Fibroblast of mammary gland (primary cell): Measurements from ENCODE around the gene SLC25A26.
"Not testable (repeated sequence)": the region's sequence is repeated elsewhere in the genome, so short reads cannot be mapped to it uniquely, and the experiment has no call there.

ENCODE experiments used
- DNase-seq: peaks from one replicate; pipeline ENCODE4 v3.0.0-alpha.2; 2010; ENCODE audit warnings: low read depth
- H3K4me3 ChIP-seq: 2 replicates; pipeline ENCODE4 v1.5.1; 2011; ENCODE audit warnings: low read depth, mild to moderate bottlenecking, low read length, moderate library complexity; ENCODE audit not compliant: control insufficient read depth
- TF ChIP-seq, protein P1 (sequence below): conservative IDR thresholded peaks from 2 replicates; pipeline ENCODE4 v1.5.1; 2011; ENCODE audit warnings: low read depth, low read length, inconsistent platforms; ENCODE audit not compliant: control insufficient read depth, insufficient read depth

Gene SLC25A26

DNA sequence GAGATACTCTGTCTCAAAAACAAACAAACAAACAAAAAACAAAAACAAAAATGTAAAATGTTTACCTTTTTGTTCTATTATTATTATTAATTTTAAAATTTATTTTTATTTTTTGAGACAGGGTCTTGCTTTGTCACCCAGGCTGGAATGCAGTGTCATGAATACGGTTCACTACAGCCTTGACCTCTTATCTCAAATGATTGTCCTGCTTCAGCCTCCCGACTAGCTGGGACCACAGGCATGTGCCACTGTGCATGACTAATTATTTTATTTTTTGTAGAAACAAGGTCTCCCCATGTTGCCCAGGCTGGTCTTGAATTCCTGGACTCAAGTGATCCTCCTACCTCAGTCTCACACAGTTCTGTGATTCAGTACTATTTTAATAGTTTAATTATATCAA, 5.7 kb upstream of the SLC25A26 start:
- TF ChIP-seq, protein P1, sequence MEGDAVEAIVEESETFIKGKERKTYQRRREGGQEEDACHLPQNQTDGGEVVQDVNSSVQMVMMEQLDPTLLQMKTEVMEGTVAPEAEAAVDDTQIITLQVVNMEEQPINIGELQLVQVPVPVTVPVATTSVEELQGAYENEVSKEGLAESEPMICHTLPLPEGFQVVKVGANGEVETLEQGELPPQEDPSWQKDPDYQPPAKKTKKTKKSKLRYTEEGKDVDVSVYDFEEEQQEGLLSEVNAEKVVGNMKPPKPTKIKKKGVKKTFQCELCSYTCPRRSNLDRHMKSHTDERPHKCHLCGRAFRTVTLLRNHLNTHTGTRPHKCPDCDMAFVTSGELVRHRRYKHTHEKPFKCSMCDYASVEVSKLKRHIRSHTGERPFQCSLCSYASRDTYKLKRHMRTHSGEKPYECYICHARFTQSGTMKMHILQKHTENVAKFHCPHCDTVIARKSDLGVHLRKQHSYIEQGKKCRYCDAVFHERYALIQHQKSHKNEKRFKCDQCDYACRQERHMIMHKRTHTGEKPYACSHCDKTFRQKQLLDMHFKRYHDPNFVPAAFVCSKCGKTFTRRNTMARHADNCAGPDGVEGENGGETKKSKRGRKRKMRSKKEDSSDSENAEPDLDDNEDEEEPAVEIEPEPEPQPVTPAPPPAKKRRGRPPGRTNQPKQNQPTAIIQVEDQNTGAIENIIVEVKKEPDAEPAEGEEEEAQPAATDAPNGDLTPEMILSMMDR: no peak
- no peak for DNase-seq
- no peak overlapping the region for H3K4me3 ChIP-seq

DNA sequence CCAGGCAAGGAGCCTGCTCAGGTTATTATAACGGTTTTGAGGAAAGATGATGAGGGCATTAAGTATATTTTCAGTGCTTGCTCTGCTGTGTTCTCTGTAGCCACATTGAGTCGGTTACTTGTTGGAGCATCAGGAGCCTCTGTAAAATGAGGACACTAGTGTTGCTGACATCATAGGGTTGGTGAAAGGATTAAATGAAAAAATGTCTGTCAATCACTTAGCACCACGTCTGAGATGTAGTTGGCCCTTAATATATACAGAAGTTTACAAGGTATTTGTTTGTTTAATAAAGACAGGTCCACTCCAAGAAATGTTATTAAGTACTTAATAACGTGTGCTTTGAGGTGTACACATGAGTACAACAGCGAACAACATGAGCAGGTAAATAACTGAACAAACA, 735 bp upstream of the SLC25A26 start:
- H3K4me3 ChIP-seq: peak overlapping the region; percentile 91
- DNase-seq: no peak
- TF ChIP-seq, protein P1: no peak

DNA sequence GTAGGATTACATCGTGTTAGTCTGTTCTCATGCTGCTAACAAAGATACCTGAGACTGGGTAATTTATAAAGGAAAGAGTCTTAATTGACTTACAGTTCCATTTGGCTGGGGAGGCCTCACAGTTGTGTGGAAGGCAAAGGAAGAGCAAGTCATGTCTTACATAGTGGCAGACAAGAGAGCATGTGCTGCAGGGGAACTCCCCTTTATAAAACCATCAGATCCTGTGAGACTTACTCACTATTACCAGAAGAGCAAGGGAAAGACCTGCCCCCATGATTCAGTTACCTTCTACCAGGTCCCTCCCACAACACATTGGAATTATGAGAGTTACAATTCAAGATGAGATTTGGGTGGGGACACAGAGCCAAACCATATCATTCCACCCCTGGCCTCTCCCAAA, 3.4 kb downstream of the SLC25A26 start:
- DNase-seq: no peak
- TF ChIP-seq, protein P1: no peak
- H3K4me3 ChIP-seq: no peak overlapping the region

GRCh38 chr3:66226093-66226492, 5.3 kb downstream of the SLC25A26 start:
- DNase-seq, H3K4me3 ChIP-seq: not testable (repeated sequence)

DNA sequence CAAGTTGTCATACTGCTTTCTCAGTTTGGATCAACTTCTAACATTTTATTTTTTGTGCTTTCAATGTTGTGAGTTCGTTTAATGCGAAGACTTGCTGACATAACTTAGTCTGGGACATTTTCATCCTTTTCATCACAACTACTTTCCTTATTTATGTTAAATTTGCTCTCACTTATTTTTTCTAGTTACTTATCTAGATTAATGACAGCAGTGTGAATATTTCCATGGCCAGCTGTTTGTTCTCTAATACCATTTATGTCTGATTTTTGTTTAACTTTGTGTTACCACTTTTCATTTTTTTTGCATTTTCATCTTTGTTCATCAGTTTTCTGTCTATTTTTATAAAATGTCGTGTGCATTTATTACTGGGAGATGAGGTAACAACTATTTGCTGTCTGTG, 6.2 kb downstream of the SLC25A26 start:
- TF ChIP-seq, protein P1: no peak
- no peak overlapping the region for H3K4me3 ChIP-seq

DNA sequence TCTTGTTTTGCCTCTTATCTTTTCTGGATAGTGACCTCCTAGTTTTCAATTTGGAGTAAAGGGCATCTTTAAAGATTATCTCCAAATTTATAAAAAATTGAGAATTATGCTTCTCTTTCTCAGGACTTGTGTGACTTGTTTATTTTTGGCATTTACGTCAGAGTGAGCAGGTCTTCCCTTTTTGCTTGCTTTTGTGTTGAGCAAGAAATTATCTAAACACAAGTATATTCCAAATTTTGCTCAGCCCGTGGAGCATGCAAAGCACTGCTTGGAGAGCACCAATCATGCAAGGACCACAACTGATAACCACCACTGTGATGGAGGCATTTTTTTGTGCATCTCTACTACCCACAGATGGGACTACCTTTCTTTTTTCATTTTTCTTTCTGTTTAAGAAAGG, 7.1 kb downstream of the SLC25A26 start:
- no peak for DNase-seq
- no peak overlapping the region for H3K4me3 ChIP-seq
- TF ChIP-seq, protein P1: no peak

More for the DNA sequence above, 6.2 kb downstream of the SLC25A26 start:
- no peak for DNase-seq

DNA sequence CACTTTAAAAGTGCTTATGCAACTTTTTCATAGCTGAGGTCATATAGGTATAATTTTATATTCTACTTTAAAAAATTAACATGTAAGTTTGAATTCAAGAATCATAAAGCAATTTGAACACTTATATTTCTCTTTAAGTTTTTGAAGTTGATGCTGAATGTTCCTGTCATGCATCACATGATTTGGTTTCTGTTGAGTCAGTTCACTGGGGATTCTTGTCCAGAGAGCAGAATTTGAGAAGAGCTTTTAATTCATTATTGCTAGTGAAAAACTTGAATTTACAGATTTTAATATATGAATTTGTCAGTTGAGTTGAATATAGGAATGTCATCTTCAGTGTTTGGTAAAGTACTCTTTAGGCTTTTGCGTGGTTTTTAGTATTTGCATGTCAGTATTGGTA, 7.9 kb downstream of the SLC25A26 start:
- TF ChIP-seq, protein P1: no peak
- H3K4me3 ChIP-seq: no peak overlapping the region
- DNase-seq: peak; percentile 21
